ENCODE measurements around the gene EIF4H. TPM values are rescaled to one million over a fixed set of nuclear protein-coding genes. Genes with fewer than 3 reads are reported as not detected.
"Not testable (repeated sequence)": the region's sequence is repeated elsewhere in the genome, so short reads cannot be mapped to it uniquely, and the experiment has no call there.

Gene EIF4H
- total RNA-seq, 1 experiment from 2014 or later, result 196 TPM

- Mint-ChIP-seq H3K36me3 (ENCODE audit: insufficient read depth, unreplicated experiment) (no peaks in the 10 kb centered on the region), H3K4me1 (ENCODE audit: low read depth, unreplicated experiment) (no peaks in the 10 kb centered on the region), H3K27ac (ENCODE audit: unreplicated experiment) (no peak overlapping the region), H3K27me3 (ENCODE audit: unreplicated experiment) (peaks cover 14% of the 10 kb centered on the region), H3K4me3 (ENCODE audit: low read depth, unreplicated experiment) (no peak overlapping the region), H3K9me3 (ENCODE audit: low read depth, unreplicated experiment) (no peaks in the 10 kb centered on the region)
- TF ChIP-seq CTCF (IDR thresholded peaks at IDR 0.05; ENCODE audit: unreplicated experiment), result peak; percentile 13
- intact Hi-C loops (cut with micrococcal nuclease; ENCODE audit: unreplicated experiment), result no loop called here
- CTCF ChIA-PET, result interaction anchor here (0.7 kb wide), 1 partner anchor 11 kb away, joined by 4 read pairs; no protein-coding TSS in a partner anchor
- DNase-seq, result peak; percentile 17
- BruUV-seq (replicated peaks), result no TSS peak
Measured at GRCh38 chr7:74202841-74203556, 28.8 kb downstream of the EIF4H start.

DNA sequence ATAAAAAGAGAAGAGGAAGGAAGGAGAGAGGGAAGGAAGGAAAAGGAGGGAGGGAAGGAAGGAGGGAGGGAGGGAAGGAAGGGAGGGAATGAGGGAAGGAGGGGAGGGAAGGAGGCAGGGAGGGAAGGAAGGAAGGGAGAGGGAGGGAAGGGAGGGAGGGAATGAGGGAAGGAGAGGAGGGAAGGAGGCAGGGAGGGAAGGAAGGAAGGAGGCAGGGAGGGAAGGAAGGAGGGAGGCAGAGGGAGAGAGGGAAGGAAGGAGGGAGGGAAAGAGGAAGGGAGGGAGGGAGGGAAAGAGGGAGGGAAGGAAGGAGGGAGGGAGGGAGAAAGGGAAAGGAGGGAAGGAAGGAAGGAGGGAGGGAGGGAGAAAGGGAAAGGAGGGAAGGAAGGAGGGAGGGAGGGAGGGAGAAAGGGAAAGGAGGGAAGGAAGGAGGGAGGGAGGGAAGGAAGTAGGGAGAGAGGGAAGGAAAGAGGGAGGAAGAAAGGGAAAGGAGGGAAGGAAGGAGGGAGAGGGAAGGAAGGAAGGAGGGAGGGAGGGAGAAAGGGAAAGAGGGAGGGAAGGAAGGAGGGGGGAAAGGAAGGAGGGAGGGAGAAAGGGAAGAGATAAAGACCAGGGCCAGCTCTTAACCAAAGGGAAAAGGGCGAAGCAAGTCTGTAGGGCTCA, 29.9 kb downstream of the EIF4H start:
- no peak for TF ChIP-seq CTCF (IDR thresholded peaks at IDR 0.05; ENCODE audit: unreplicated experiment)
- Mint-ChIP-seq H3K4me3 (ENCODE audit: low read depth, unreplicated experiment) (no peak overlapping the region), H3K36me3 (ENCODE audit: insufficient read depth, unreplicated experiment) (no peaks in the 10 kb centered on the region), H3K27ac (ENCODE audit: unreplicated experiment) (no peak overlapping the region), H3K27me3 (ENCODE audit: unreplicated experiment) (peaks cover 14% of the 10 kb centered on the region), H3K9me3 (ENCODE audit: low read depth, unreplicated experiment) (no peaks in the 10 kb centered on the region), H3K4me1 (ENCODE audit: low read depth, unreplicated experiment) (peaks cover 3% of the 10 kb centered on the region)
- DNase-seq, result no peak
- intact Hi-C loops (cut with micrococcal nuclease; ENCODE audit: unreplicated experiment), result no loop called here
- no TSS peak for BruUV-seq (replicated peaks)
- CTCF ChIA-PET, result no interaction called here

DNA sequence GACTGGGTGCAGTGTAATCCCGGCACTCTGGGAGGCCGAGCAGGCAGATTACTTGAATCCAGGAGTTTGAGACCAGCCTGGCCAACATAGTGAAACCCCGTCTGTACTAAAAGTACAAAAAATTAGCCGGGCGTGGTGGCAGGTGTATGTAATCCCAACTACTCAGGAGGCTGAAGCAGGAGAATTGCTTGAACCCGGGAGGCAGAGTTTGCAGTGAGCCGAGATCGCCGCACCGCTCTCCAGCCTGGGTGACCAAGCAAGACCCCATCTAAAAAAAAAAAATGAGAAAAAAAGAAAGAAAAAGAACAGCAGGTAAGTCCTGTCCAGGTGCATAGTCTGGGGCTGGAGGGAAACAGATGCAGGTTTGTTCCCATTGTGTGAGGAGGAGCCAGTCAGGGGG, 31.9 kb downstream of the EIF4H start:
- intact Hi-C loops (cut with micrococcal nuclease; ENCODE audit: unreplicated experiment), result loop anchor here (1.0 kb wide), 1 partner anchor 195 kb away; no protein-coding TSS in a partner anchor
- not testable (repeated sequence) for BruUV-seq (replicated peaks); H3K4me3 Mint-ChIP-seq (ENCODE audit: low read depth, unreplicated experiment); DNase-seq; H3K27ac Mint-ChIP-seq (ENCODE audit: unreplicated experiment); H3K9me3 Mint-ChIP-seq (ENCODE audit: low read depth, unreplicated experiment); H3K36me3 Mint-ChIP-seq (ENCODE audit: insufficient read depth, unreplicated experiment); H3K4me1 Mint-ChIP-seq (ENCODE audit: low read depth, unreplicated experiment)
- peaks cover 14% of the 10 kb centered on the region for H3K27me3 Mint-ChIP-seq (ENCODE audit: unreplicated experiment)
- CTCF ChIA-PET, result interaction anchor here (0.5 to 2.0 kb wide), 11 partner anchors 14 to 406 kb away, joined by 3 to 35 read pairs (median 4); no protein-coding TSS in a partner anchor

DNA sequence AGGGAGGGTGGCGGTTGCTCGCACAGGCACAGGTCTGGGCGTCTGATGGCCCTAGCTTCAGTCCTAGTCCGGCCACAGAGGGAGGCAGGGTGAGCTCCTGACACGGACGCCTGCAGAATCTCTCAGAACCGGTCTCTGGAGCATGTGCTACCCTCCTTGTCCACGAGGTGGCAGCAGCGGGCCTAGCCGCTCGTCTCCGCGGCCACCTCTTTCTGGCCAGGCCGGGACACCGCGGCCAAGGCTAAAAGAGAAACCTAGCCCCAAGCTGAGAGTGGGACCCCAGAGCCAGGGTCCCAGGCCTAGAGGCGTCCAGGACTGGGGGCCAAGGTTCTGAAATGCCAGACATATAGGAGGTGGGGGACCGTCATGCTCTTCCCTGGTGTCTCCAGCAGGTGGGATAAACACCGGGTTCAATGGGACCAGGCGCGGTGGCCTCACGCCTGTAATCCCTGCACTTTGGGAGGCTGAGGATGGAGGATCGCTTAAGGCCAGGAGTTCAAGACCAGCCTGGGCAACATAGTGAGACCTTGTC, 32.5 kb downstream of the EIF4H start:
- peaks cover 10% of the 10 kb centered on the region for H3K4me1 Mint-ChIP-seq (ENCODE audit: low read depth, unreplicated experiment)
- H3K9me3 Mint-ChIP-seq (ENCODE audit: low read depth, unreplicated experiment), result no peaks in the 10 kb centered on the region
- peak; percentile 85 for DNase-seq
- H3K27me3 Mint-ChIP-seq (ENCODE audit: unreplicated experiment), result peaks cover 14% of the 10 kb centered on the region
- no TSS peak for BruUV-seq (replicated peaks)
- H3K36me3 Mint-ChIP-seq (ENCODE audit: insufficient read depth, unreplicated experiment), result no peaks in the 10 kb centered on the region
- no peak overlapping the region for H3K4me3 Mint-ChIP-seq (ENCODE audit: low read depth, unreplicated experiment)
- H3K27ac Mint-ChIP-seq (ENCODE audit: unreplicated experiment), result no peak overlapping the region
- intact Hi-C loops (cut with micrococcal nuclease; ENCODE audit: unreplicated experiment), result loop anchor here (1.0 kb wide), 1 partner anchor 195 kb away; no protein-coding TSS in a partner anchor
- CTCF ChIA-PET, result interaction anchor here (0.5 to 2.0 kb wide), 11 partner anchors 14 to 406 kb away, joined by 3 to 35 read pairs (median 4); no protein-coding TSS in a partner anchor
- peak; percentile 85 for TF ChIP-seq CTCF (IDR thresholded peaks at IDR 0.05; ENCODE audit: unreplicated experiment)

Measured in Calu3 (cell line).